HG03097 (cell line): ENCODE results near the gene SYNGR2.

Experiments used
- ATAC-seq: cut with Tn5 transposase; IDR thresholded peaks from one replicate; pipeline ENCODE4 v1.9.1; 2021; ENCODE audit not compliant: unreplicated experiment, low FRiP score

SYNGR2 gene

GRCh38 chr17:78168242-78168902 is at the start of gene SYNGR2:
SYNGR2 (plus strand) TSS chr17:78168581; CDS start chr17:78168617, 36 bp downstream.
- ATAC-seq = peak; percentile 42

- ATAC-seq = no peak
Observed at GRCh38 chr17:78118801-78119241, 49.6 kb upstream of the SYNGR2 start.

- no peak for ATAC-seq
Observed at GRCh38 chr17:78120537-78120936, 47.8 kb upstream of the SYNGR2 start.

GRCh38 chr17:78120971-78121800 is 47.2 kb upstream of the SYNGR2 start:
- ATAC-seq = no peak

GRCh38 chr17:78121801-78122215 is 46.6 kb upstream of the SYNGR2 start:
- no peak for ATAC-seq

- ATAC-seq = no peak
Observed at GRCh38 chr17:78122216-78122930, 46.0 kb upstream of the SYNGR2 start.

- no peak for ATAC-seq
Observed at GRCh38 chr17:78122931-78123249, 45.5 kb upstream of the SYNGR2 start.

GRCh38 chr17:78123258-78123929 is 45.0 kb upstream of the SYNGR2 start:
- ATAC-seq = no peak

GRCh38 chr17:78124081-78124835 is 44.1 kb upstream of the SYNGR2 start:
- no peak for ATAC-seq

GRCh38 chr17:78124836-78125137 is 43.6 kb upstream of the SYNGR2 start:
- no peak for ATAC-seq

- ATAC-seq = no peak
Observed at GRCh38 chr17:78125138-78125913, 43.1 kb upstream of the SYNGR2 start.

GRCh38 chr17:78125976-78126894 is 42.1 kb upstream of the SYNGR2 start:
- no peak for ATAC-seq

GRCh38 chr17:78126895-78127238 is 41.5 kb upstream of the SYNGR2 start:
- no peak for ATAC-seq

- no peak for ATAC-seq
Observed at GRCh38 chr17:78127239-78127887, 41.0 kb upstream of the SYNGR2 start.

GRCh38 chr17:78127888-78128550 is 40.4 kb upstream of the SYNGR2 start:
- no peak for ATAC-seq

GRCh38 chr17:78128551-78129350 is 39.6 kb upstream of the SYNGR2 start, which contains the start of gene TMC6:
TMC6 (minus strand) TSS chr17:78128755; CDS start chr17:78126832, 1,923 bp downstream.
- no peak for ATAC-seq
